Raji (cell line): ENCODE data around the gene DIABLO.

ENCODE experiments used
- POLR2A ChIP-seq: IDR thresholded peaks from 2 replicates; pipeline ENCODE4 v1.6.1; 2011; ENCODE audit warnings: low read depth, low read length, control low read depth; ENCODE audit not compliant: insufficient read depth

Gene DIABLO

GRCh38 chr12:122174155-122174845 is 51.6 kb downstream of the DIABLO start, which contains the start of gene IL31:
Gene IL31, minus strand, starts transcription at chr12:122174221. Its CDS starts 49 bp downstream, at chr12:122174172.
- no peak for TF ChIP-seq POLR2A

DNA sequence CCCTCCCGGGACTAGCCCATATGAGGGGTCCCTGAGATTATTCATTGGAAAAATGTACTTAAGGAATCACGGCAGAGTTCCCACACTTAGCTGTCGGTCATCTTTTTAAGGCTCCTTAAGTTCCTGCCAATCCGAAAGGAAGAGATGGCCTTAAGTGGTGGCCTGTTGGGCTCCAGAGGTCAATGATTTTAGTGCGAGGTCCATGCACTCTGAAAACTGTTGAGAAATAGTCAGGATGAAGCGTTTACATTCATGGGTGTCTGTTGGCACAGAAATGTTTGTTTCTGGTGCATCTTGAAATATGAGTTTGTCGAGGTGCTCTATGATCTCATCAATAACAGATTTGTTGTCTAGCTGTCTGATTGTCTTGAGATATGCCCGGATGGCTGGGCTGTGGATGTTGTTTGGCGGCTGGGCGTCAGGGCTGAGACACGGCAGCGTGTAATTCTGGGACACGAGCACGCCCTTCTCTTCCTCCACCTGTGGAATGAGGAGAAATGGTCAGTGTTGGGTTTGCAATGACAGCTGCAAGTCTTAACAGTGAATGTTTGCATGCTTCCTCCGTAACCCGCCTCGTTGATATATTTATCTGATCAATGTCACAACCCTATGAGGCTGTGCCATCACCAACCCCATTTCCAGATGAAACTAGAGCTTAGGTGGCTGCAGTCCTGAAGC is 53.5 kb downstream of the DIABLO start:
- TF ChIP-seq POLR2A = no peak

DNA sequence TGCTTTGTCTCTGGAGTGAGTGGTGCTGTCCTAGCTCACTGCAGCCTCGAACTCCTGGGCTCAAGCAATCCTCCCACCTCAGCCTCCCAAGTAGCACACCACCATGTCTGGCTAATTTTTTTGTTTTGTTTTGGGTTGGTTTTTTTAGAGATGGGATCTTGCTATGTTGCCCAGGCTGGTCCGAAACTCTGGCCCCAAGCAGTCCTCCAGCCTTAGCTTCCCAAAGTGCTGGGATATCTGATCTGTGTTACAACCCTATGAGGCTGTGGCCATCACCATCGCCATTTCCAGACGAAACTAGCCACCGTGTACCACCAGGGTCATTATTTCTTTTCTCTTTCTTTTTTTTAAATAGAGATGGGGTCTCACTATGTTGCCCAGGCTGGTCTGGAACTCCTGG is 54.5 kb downstream of the DIABLO start:
- no peak for TF ChIP-seq POLR2A

DNA sequence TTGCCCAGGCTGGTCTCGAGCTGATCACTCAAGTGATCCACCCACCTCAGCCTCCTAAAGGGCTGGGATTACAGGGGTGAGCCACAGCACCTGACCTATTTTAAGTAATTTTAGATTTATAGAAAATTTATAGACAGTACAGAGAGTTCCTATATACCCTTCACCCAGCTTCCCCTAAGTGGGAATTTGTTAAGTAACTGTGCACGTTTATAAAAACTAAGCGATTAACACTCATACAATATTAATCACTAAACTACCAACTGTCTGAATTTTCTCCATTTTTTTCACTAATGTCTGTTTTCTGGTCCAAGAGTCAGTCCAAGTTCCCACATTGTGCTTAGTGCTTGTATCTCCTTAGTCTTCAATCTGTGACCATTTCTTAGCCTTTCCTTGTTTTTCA is 57.4 kb downstream of the DIABLO start:
- no peak for TF ChIP-seq POLR2A

DNA sequence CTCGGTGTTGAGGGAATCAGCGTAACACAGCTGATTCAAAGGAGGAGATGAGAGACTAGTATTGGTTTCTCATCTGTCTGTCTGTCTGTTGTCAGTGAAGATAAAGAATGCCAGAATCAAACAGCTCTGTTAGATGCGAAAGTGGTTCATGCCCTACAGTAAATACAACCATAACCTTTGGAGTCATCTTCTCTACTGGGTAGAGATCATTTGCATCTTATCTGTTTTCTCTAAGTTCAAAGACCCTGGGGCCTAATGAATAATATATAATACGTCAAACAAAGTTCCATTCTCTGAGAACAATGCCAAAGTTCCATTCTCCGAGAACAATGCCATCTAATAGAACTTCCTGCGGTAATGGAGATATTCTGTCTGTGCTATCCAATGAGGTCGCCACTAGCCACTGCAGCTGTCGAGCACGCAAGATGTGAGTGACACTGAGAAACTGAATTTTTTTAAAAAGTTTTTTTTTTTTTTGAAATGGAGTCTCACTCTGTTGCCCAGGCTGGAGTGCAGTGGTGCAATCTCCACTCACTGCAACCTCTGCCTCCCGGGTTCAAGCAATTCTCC is 58.4 kb downstream of the DIABLO start:
- TF ChIP-seq POLR2A = no peak

GRCh38 chr12:122166422-122167349 is 59.2 kb downstream of the DIABLO start:
- no peak for TF ChIP-seq POLR2A

GRCh38 chr12:122162976-122163375 is 62.9 kb downstream of the DIABLO start:
- TF ChIP-seq POLR2A = no peak

DNA sequence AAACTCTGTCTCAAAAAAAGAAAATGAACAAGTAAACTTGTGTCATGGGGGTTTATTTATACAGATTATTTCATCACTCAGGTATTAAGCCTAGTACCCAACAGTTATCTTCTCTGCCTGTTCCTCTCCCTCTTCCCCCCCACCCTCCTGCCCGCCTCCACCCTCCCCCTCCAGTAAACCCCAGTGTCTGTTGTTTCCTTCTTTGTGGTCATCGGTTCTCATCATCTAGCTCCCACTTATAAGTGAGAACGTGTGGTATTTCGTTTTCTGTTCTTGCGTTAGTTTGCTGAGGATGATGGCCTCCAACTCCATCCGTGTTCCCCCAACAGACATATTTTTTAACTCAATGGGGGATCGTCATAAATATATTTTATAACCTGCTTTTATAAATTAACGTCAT is 64.2 kb downstream of the DIABLO start:
- no peak for TF ChIP-seq POLR2A

DNA sequence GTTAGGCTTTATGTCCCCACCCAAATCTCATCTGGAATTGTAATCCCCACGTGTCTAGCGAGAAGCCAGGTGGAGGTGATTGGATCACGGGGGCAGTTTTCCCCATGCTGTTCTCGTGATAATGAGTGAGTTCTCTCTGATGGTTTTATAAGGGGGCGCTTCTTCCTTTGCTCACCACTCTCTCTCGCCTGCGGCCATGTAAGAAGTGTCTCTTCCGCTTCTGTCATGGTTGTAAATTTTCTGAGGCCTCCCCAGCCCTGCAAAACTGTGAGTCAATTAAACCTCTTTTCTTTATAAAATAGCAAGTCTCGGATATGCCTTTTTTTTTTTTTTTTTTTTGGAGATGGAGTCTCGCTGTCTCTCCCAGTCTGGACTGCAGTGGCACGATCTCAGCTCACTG is 65.1 kb downstream of the DIABLO start:
- no peak for TF ChIP-seq POLR2A

- TF ChIP-seq POLR2A = no peak
These were observed 66.0 kb downstream of the DIABLO start for GRCh38 chr12:122159882-122160281.

DNA sequence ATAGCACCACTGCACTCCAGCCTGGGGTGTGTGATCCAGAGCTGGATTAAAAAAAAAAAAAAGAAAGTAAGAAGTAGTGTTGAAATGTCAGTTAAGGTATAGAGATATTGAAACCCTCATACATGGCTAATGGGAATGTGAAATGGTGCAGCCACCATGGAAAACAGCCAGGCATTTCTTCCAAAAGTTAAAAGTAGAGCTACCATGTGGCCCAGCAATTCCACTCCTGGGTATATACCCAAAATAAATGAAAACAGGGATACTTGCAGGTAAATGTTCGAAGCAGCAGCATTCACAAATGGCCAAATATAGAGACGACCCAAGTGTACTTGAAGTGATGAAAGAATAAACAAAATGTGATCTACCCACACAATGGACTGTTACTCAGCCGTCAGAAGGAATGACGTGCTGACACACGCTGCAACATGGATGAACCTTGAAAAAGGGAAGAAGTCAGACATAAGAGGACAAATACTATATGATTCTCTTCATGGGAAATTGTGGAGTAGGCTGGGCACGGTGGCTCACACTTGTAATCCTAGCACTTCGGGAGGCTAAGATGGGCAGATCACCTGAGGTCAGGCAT is 67.1 kb downstream of the DIABLO start:
- no peak for TF ChIP-seq POLR2A
